ENCODE measurements around the gene OAS2. TPM values are rescaled to one million over a fixed set of nuclear protein-coding genes. Genes with fewer than 3 reads are reported as not detected.

OAS2 gene
- total and polyA plus RNA-seq, 2 experiments from 2014 or later: 0.54 to 0.56 TPM

GRCh38 chr12:112998987-112999767 is 20.9 kb downstream of the OAS2 start:
- no peaks in the 10 kb centered on the region for H3K9me2 ChIP-seq (ENCODE audit: insufficient read depth)
- H3K27ac ChIP-seq: no peak overlapping the region
- in situ Hi-C loops (cut with MboI): no loop called here
- H3K4me1 ChIP-seq (ENCODE audit: insufficient read depth): no peaks in the 10 kb centered on the region
- H3K36me3 ChIP-seq (ENCODE audit: low read depth): no peaks in the 10 kb centered on the region
- H3F3A ChIP-seq (ENCODE audit: insufficient read depth): no peaks in the 10 kb centered on the region
- 53 to 56% methylated on average over 12 of the region's 12 CpGs for whole genome bisulfite sequencing, 2 experiments (ENCODE audit: low coverage in 1 of 2, low lambda C conversion rate in 2 of 2, missing lambda C conversion rate in 2 of 2)
- TF ChIP-seq EZH2phosphoT487 (IDR thresholded peaks at IDR 0.05; ENCODE audit: insufficient read depth, low read depth) (no peak), EZH2 (IDR thresholded peaks at IDR 0.05; ENCODE audit: insufficient read depth, poor library complexity, severe bottlenecking) (no peak)
- H2AFZ ChIP-seq: no peak overlapping the region
- no peak overlapping the region for H3K4me3 ChIP-seq
- no peak for DNase-seq
- no peaks in the 10 kb centered on the region for H3K27me3 ChIP-seq (replicated peaks; ENCODE audit: insufficient read depth)
- no peak overlapping the region for H3K4me2 ChIP-seq (ENCODE audit: unreplicated experiment)
- no peak overlapping the region for H3K9ac ChIP-seq
- no peaks in the 10 kb centered on the region for H3K79me2 ChIP-seq (ENCODE audit: insufficient read depth)
- no peaks in the 10 kb centered on the region for H3K9me3 ChIP-seq (ENCODE audit: low read depth)
- H4K20me1 ChIP-seq (ENCODE audit: insufficient read depth): no peaks in the 10 kb centered on the region

GRCh38 chr12:113000433-113000832 is 22.1 kb downstream of the OAS2 start:
- H4K20me1 ChIP-seq (ENCODE audit: insufficient read depth): no peaks in the 10 kb centered on the region
- H3K79me2 ChIP-seq (ENCODE audit: insufficient read depth): no peaks in the 10 kb centered on the region
- H3K36me3 ChIP-seq (ENCODE audit: low read depth): no peaks in the 10 kb centered on the region
- no peak for TF ChIP-seq EZH2 (IDR thresholded peaks at IDR 0.05; ENCODE audit: insufficient read depth, poor library complexity, severe bottlenecking)
- no peak for TF ChIP-seq EZH2phosphoT487 (IDR thresholded peaks at IDR 0.05; ENCODE audit: insufficient read depth, low read depth)
- no peak overlapping the region for H3K27ac ChIP-seq
- H3K9ac ChIP-seq: no peak overlapping the region
- in situ Hi-C loops (cut with MboI): no loop called here
- H3K9me2 ChIP-seq (ENCODE audit: insufficient read depth): no peaks in the 10 kb centered on the region
- no peak overlapping the region for H2AFZ ChIP-seq
- no peak overlapping the region for H3K4me2 ChIP-seq (ENCODE audit: unreplicated experiment)
- H3K27me3 ChIP-seq (replicated peaks; ENCODE audit: insufficient read depth): no peaks in the 10 kb centered on the region
- no peak overlapping the region for H3K4me3 ChIP-seq
- WGBS, 2 experiments (ENCODE audit: low coverage in 1 of 2, low lambda C conversion rate in 2 of 2, missing lambda C conversion rate in 2 of 2): 57 to 68% methylated on average over 6 of the region's 6 CpGs
- H3F3A ChIP-seq (ENCODE audit: insufficient read depth): no peaks in the 10 kb centered on the region
- no peaks in the 10 kb centered on the region for H3K4me1 ChIP-seq (ENCODE audit: insufficient read depth)
- H3K9me3 ChIP-seq (ENCODE audit: low read depth): no peaks in the 10 kb centered on the region
- no peak for DNase-seq

DNA sequence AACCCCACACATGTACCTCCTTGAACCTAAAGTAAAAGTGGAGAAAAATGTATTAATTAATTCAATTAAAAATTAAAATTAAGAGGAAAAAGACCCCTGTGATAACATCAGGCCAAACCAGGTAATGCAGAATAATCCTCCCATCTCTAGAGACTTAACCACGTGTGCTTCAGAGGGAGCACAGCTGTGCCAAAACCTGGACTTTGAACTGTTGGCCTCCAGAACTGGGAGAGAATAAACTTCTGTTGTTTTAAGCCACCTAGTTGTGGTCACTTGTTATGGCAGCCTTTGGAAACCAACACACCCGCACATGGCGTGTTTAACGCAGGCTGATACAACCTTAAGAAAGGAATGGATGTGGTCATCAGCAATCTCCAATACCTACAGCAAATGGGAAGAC is 23.8 kb downstream of the OAS2 start:
- 68 to 71% methylated on average over 4 of the region's 4 CpGs for WGBS, 2 experiments (ENCODE audit: low coverage in 1 of 2, low lambda C conversion rate in 2 of 2, missing lambda C conversion rate in 2 of 2)
- H3K4me2 ChIP-seq (ENCODE audit: unreplicated experiment): no peak overlapping the region
- in situ Hi-C loops (cut with MboI): no loop called here

GRCh38 chr12:113002676-113003075 is 24.4 kb downstream of the OAS2 start:
- Histone ChIP-seq H3K9me2 (ENCODE audit: insufficient read depth) (no peaks in the 10 kb centered on the region), H3F3A (ENCODE audit: insufficient read depth) (no peaks in the 10 kb centered on the region), H3K4me1 (ENCODE audit: insufficient read depth) (no peaks in the 10 kb centered on the region), H2AFZ (no peak overlapping the region), H3K27ac (no peak overlapping the region), H3K36me3 (ENCODE audit: low read depth) (no peaks in the 10 kb centered on the region), H3K27me3 (replicated peaks; ENCODE audit: insufficient read depth) (no peaks in the 10 kb centered on the region), H3K4me2 (ENCODE audit: unreplicated experiment) (no peak overlapping the region), H4K20me1 (ENCODE audit: insufficient read depth) (no peaks in the 10 kb centered on the region), H3K9me3 (ENCODE audit: low read depth) (no peaks in the 10 kb centered on the region), H3K79me2 (ENCODE audit: insufficient read depth) (no peaks in the 10 kb centered on the region), H3K4me3 (no peak overlapping the region), H3K9ac (no peak overlapping the region)
- no peak for DNase-seq
- WGBS, 2 experiments (ENCODE audit: low coverage in 1 of 2, low lambda C conversion rate in 2 of 2, missing lambda C conversion rate in 2 of 2): 77% methylated on average over 5 of the region's 5 CpGs
- in situ Hi-C loops (cut with MboI): no loop called here
- TF ChIP-seq EZH2 (IDR thresholded peaks at IDR 0.05; ENCODE audit: insufficient read depth, poor library complexity, severe bottlenecking) (no peak), EZH2phosphoT487 (IDR thresholded peaks at IDR 0.05; ENCODE audit: insufficient read depth, low read depth) (no peak)

More for the DNA sequence above, 23.8 kb downstream of the OAS2 start:
- Histone ChIP-seq H4K20me1 (ENCODE audit: insufficient read depth) (no peaks in the 10 kb centered on the region), H3K4me3 (no peak overlapping the region), H3K79me2 (ENCODE audit: insufficient read depth) (no peaks in the 10 kb centered on the region), H3K9me3 (ENCODE audit: low read depth) (no peaks in the 10 kb centered on the region), H3K9me2 (ENCODE audit: insufficient read depth) (no peaks in the 10 kb centered on the region), H3K27me3 (replicated peaks; ENCODE audit: insufficient read depth) (no peaks in the 10 kb centered on the region), H3F3A (ENCODE audit: insufficient read depth) (no peaks in the 10 kb centered on the region), H3K4me1 (ENCODE audit: insufficient read depth) (no peaks in the 10 kb centered on the region), H3K9ac (no peak overlapping the region), H2AFZ (no peak overlapping the region), H3K27ac (no peak overlapping the region), H3K36me3 (ENCODE audit: low read depth) (no peaks in the 10 kb centered on the region)
- TF ChIP-seq EZH2 (IDR thresholded peaks at IDR 0.05; ENCODE audit: insufficient read depth, poor library complexity, severe bottlenecking) (no peak), EZH2phosphoT487 (IDR thresholded peaks at IDR 0.05; ENCODE audit: insufficient read depth, low read depth) (no peak)
- no peak for DNase-seq
